HepG2 (cell line): ENCODE measurements around the gene RNF168. TPM values are rescaled to one million over a fixed set of nuclear protein-coding genes. Genes with fewer than 3 reads are reported as not detected.

Source experiments
- AHR ChIP-seq: IDR thresholded peaks from 2 replicates; pipeline ENCODE4 v1.6.1; 2018; ENCODE audit warnings: missing genetic modification reagents, missing compliant biosample characterization
- ATF6 ChIP-seq: sonication (generic); formaldehyde crosslinking; conservative IDR thresholded peaks from 2 replicates; pipeline ENCODE4 v1.4.0; 2020; ENCODE audit warnings: missing genetic modification reagents
- CAMTA2 ChIP-seq: sonication (generic); formaldehyde crosslinking; IDR thresholded peaks from 2 replicates; pipeline ENCODE4 v1.4.0; 2020; ENCODE audit warnings: mild to moderate bottlenecking, missing genetic modification reagents, borderline replicate concordance
- CCDC6 ChIP-seq: sonication (generic); formaldehyde crosslinking; IDR thresholded peaks from 2 replicates; pipeline ENCODE4 v1.8.1; 2022; ENCODE audit warnings: mild to moderate bottlenecking, missing genetic modification reagents, moderate library complexity
- E2F1 ChIP-seq: sonication (generic); formaldehyde crosslinking; IDR thresholded peaks from 2 replicates; pipeline ENCODE4 v1.5.0; 2020; ENCODE audit warnings: missing genetic modification reagents
- ELF4 ChIP-seq: sonication (generic); formaldehyde crosslinking; IDR thresholded peaks from 2 replicates; pipeline ENCODE4 v1.5.0; 2020; ENCODE audit warnings: missing genetic modification reagents, mild to moderate bottlenecking, moderate library complexity, borderline replicate concordance
- FOXJ3 ChIP-seq: sonication (generic); formaldehyde crosslinking; IDR thresholded peaks from 2 replicates; pipeline ENCODE4 v1.4.0; 2020; ENCODE audit warnings: missing genetic modification reagents, mild to moderate bottlenecking, borderline replicate concordance
- HOXA3 ChIP-seq: sonication (generic); formaldehyde crosslinking; IDR thresholded peaks from 2 replicates; pipeline ENCODE4 v1.5.0; 2020; ENCODE audit warnings: missing genetic modification reagents
- MNT ChIP-seq: fragments of 450-650 bp; IDR thresholded peaks from 2 replicates; pipeline ENCODE4 v1.6.1; 2016
- MYPOP ChIP-seq: sonication (generic); formaldehyde crosslinking; IDR thresholded peaks from 2 replicates; pipeline ENCODE4 v1.8.1; 2023; ENCODE audit warnings: mild to moderate bottlenecking, moderate library complexity, missing genetic modification reagents
- SALL2 ChIP-seq: sonication (generic); formaldehyde crosslinking; IDR thresholded peaks from 2 replicates; pipeline ENCODE4 v1.8.1; 2023; ENCODE audit warnings: mild to moderate bottlenecking, missing genetic modification reagents, inconsistent platforms
- SOX6 ChIP-seq, 2 experiments: fragments of 450-650 bp in 1 of 2; sonication (generic) in 1 of 2; formaldehyde crosslinking in 1 of 2; IDR thresholded peaks; 2 replicates each; pipeline versions ENCODE4 v1.4.0 to v1.6.1; 2017 to 2020; ENCODE audit warnings: antibody characterized with exemption in 1 of 2, mild to moderate bottlenecking in 1 of 2, missing genetic modification reagents in 1 of 2
- TARDBP ChIP-seq: sonication (generic); formaldehyde crosslinking; IDR thresholded peaks from 2 replicates; pipeline ENCODE4 v1.8.0; 2022; ENCODE audit warnings: mild to moderate bottlenecking, missing genetic modification reagents
- TOE1 ChIP-seq: sonication (generic); formaldehyde crosslinking; IDR thresholded peaks from 2 replicates; pipeline ENCODE4 v1.4.0; 2020; ENCODE audit warnings: mild to moderate bottlenecking, missing genetic modification reagents
- UBTF ChIP-seq: sonication (generic); formaldehyde crosslinking; IDR thresholded peaks from 2 replicates; pipeline ENCODE4 v1.4.0; 2020; ENCODE audit warnings: mild to moderate bottlenecking, missing genetic modification reagents
- ZFP90 ChIP-seq: sonication (generic); formaldehyde crosslinking; IDR thresholded peaks from 2 replicates; pipeline ENCODE4 v1.8.0; 2022; ENCODE audit warnings: missing genetic modification reagents, mild to moderate bottlenecking, inconsistent platforms, borderline replicate concordance
- ZNF543 ChIP-seq: sonication (generic); formaldehyde crosslinking; IDR thresholded peaks from 2 replicates; pipeline ENCODE4 v1.4.0; 2020; ENCODE audit warnings: mild to moderate bottlenecking, missing genetic modification reagents
- ZNF883 ChIP-seq: sonication (generic); formaldehyde crosslinking; IDR thresholded peaks from 2 replicates; pipeline ENCODE4 v1.5.1; 2020; ENCODE audit warnings: mild to moderate bottlenecking, missing genetic modification reagents; ENCODE audit errors: not compliant biosample characterization
- ZSCAN21 ChIP-seq: sonication (generic); formaldehyde crosslinking; IDR thresholded peaks from 2 replicates; pipeline ENCODE4 v1.8.0; 2022; ENCODE audit warnings: mild to moderate bottlenecking, missing genetic modification reagents, moderate library complexity, borderline replicate concordance
- polyA plus RNA-seq, 8 experiments: library from polyadenylated mRNA; depleted of rRNA in 3 of 8; stranded (reverse) in 7 of 8; unstranded in 1 of 8; fragments of >200 nt; fragmentation: Illumina TruSeq in 4 of 8; extraction: Trizol in 4 of 8; gene quantifications; 2 replicates each; pipeline versions ENCODE4 v1.2.1 to v1.2.3, GENCODE V29; 2011 to 2016; ENCODE audit warnings: low read depth in 4 of 8, missing spikeins in 1 of 8, mixed read lengths in 1 of 8; ENCODE audit not compliant: insufficient read depth in 1 of 8
- total RNA-seq, 5 experiments: library from RNA; depleted of rRNA; stranded (reverse); fragments of >200 nt; fragmentation: Illumina TruSeq; extraction: Trizol; gene quantifications; 2 replicates each; pipeline ENCODE4 v1.2.3, GENCODE V29; 2016; ENCODE audit warnings: low read depth in 1 of 5

Gene RNF168
- total and polyA plus RNA-seq, 2 of the 13 experiments (the other 11 are each of a cell fraction or from before 2014, with no cell fraction given) = 3.7 to 22.9 TPM

GRCh38 chr3:196432137-196432879 lies 71.3 kb downstream of the RNF168 start, which contains the start of gene UBXN7 (continued):
- peak; percentile 42; the same call in 1 of the 2 replicates for TF ChIP-seq E2F1 (CRISPR knock-in tag)
- peak; percentile 85; the same call in 1 of the 2 replicates for TF ChIP-seq ELF4 (CRISPR knock-in tag)
- peak; percentile 49 for TF ChIP-seq ZNF883
- TF ChIP-seq AHR (CRISPR knock-in tag) = 0 out of 2 replicates have a peak, but pooled peaks have one; percentile 19
- TF ChIP-seq HOXA3 = peak; percentile 96
- 0 out of 2 replicates have a peak, but pooled peaks have one; percentile 1 for TF ChIP-seq FOXJ3 (CRISPR knock-in tag)
- TF ChIP-seq MYPOP (CRISPR knock-in tag) = peak; percentile 64; the same call in 1 of the 2 replicates
- peak; percentile 55; the same call in 1 of the 2 replicates for TF ChIP-seq SALL2 (CRISPR knock-in tag)
- peak; percentile 50; the same call in 1 of the 2 replicates for TF ChIP-seq CCDC6 (CRISPR knock-in tag)
- TF ChIP-seq ZFP90 = 0 out of 2 replicates have a peak, but pooled peaks have one; percentile 36
- TF ChIP-seq CAMTA2 (CRISPR knock-in tag) = 0 out of 2 replicates have a peak, but pooled peaks have one; percentile 16
- TF ChIP-seq ZNF543 (CRISPR knock-in tag) = no peak; the same call in 1 of the 2 replicates
- 0 out of 2 replicates have a peak, but pooled peaks have one; percentile 29 for TF ChIP-seq ZSCAN21 (CRISPR knock-in tag)
- peak; percentile 49 for TF ChIP-seq MNT
- no peak for TF ChIP-seq ATF6 (CRISPR knock-in tag)
- no peak for TF ChIP-seq SOX6 (IDR thresholded peaks at IDR 0.05)
- TF ChIP-seq SOX6 (CRISPR knock-in tag; IDR thresholded peaks at IDR 0.05) = peak; percentile 47
- peak; percentile 40; the same call in 1 of the 2 replicates for TF ChIP-seq TOE1
- no peak for TF ChIP-seq TARDBP (CRISPR knock-in tag)
- peak; percentile 40 for TF ChIP-seq UBTF (CRISPR knock-in tag)
